Neural progenitor cell (in vitro differentiated cells): ENCODE results near the gene MTG1. TPM values are rescaled to one million over a fixed set of nuclear protein-coding genes. Genes with fewer than 3 reads are reported as not detected.

Experiments used
- DNase-seq: peaks from one replicate; pipeline ENCODE4 v3.0.0-alpha.2; 2016; ENCODE audit warnings: low spot score
- H2AFZ ChIP-seq: fragments of 200-600 bp; sonication (generic); replicated peaks from 2 replicates; pipeline ENCODE4 v1.6.1; 2016; ENCODE audit warnings: antibody characterized with exemption
- H3F3A ChIP-seq: fragments of 200-600 bp; sonication (generic); 2 replicates; pipeline ENCODE4 v1.6.1; 2016; ENCODE audit warnings: antibody characterized with exemption, low read depth
- H3K27ac ChIP-seq: fragments of 200-600 bp; sonication (generic); 2 replicates; pipeline ENCODE4 v1.5.1; 2016; ENCODE audit warnings: mild to moderate bottlenecking
- H3K27me3 ChIP-seq: fragments of 200-600 bp; sonication (generic); 2 replicates; pipeline ENCODE4 v1.6.1; 2016; ENCODE audit warnings: mild to moderate bottlenecking, moderate library complexity
- H3K36me3 ChIP-seq: fragments of 200-600 bp; sonication (generic); 2 replicates; pipeline ENCODE4 v1.5.1; 2016
- H3K4me1 ChIP-seq: fragments of 200-600 bp; sonication (generic); 2 replicates; pipeline ENCODE4 v1.6.1; 2016; ENCODE audit warnings: mixed run types
- H3K4me2 ChIP-seq: fragments of 200-600 bp; sonication (generic); 2 replicates; pipeline ENCODE4 v1.6.1; 2016
- H3K4me3 ChIP-seq: fragments of 200-600 bp; sonication (generic); 2 replicates; pipeline ENCODE4 v1.5.1; 2016
- H3K79me2 ChIP-seq: fragments of 200-600 bp; sonication (generic); 2 replicates; pipeline ENCODE4 v1.6.1; 2016; ENCODE audit warnings: low read depth
- H3K9ac ChIP-seq: fragments of 200-600 bp; sonication (generic); 2 replicates; pipeline ENCODE4 v1.6.1; 2016
- H3K9me3 ChIP-seq: fragments of 200-600 bp; sonication (generic); 2 replicates; pipeline ENCODE4 v1.5.1; 2016; ENCODE audit warnings: low read depth
- H4K20me1 ChIP-seq: fragments of 200-600 bp; sonication (generic); 2 replicates; pipeline ENCODE4 v1.6.1; 2016; ENCODE audit warnings: low read depth
- H3K27ac Mint-ChIP-seq: 3 replicates; pipeline ENCODE4 v1.8.0; 2021; ENCODE audit warnings: mixed read lengths
- H3K27me3 Mint-ChIP-seq: 2 replicates; pipeline ENCODE4 v1.8.0; 2022; ENCODE audit warnings: low read depth, mild to moderate bottlenecking, inconsistent platforms, moderate library complexity, mixed read lengths; ENCODE audit not compliant: insufficient read depth
- H3K36me3 Mint-ChIP-seq: 3 replicates; pipeline ENCODE4 v1.8.0; 2021; ENCODE audit warnings: mixed read lengths
- H3K4me1 Mint-ChIP-seq: 3 replicates; pipeline ENCODE4 v1.8.0; 2021; ENCODE audit warnings: mixed read lengths
- H3K4me3 Mint-ChIP-seq: 3 replicates; pipeline ENCODE4 v1.8.0; 2021; ENCODE audit warnings: mild to moderate bottlenecking, moderate library complexity, mixed read lengths
- H3K9me3 Mint-ChIP-seq: 3 replicates; pipeline ENCODE4 v1.8.0; 2020; ENCODE audit warnings: mixed read lengths
- EZH2 ChIP-seq: fragments of 200-600 bp; sonication (generic); IDR thresholded peaks from 2 replicates; pipeline ENCODE4 v1.6.1; 2017; ENCODE audit warnings: antibody characterized with exemption, mild to moderate bottlenecking, moderate library complexity
- EZH2phosphoT487 ChIP-seq: fragments of 200-600 bp; sonication (generic); IDR thresholded peaks from 2 replicates; pipeline ENCODE4 v1.6.1; 2017; ENCODE audit warnings: antibody characterized with exemption
- total RNA-seq: library from RNA; depleted of rRNA; stranded (reverse); fragments of >200 nt; gene quantifications from 2 replicates; pipeline ENCODE4 v1.2.3, GENCODE V29; 2015; ENCODE audit warnings: low replicate concordance
- TF ChIP-seq, protein P1 (sequence below): fragments of 200-600 bp; sonication (generic); IDR thresholded peaks from 2 replicates; pipeline ENCODE4 v1.5.1; 2017; ENCODE audit warnings: antibody characterized with exemption, mild to moderate bottlenecking

MTG1 gene
- total RNA-seq, 1 donor from 2014 or later: 28.0 TPM

DNA sequence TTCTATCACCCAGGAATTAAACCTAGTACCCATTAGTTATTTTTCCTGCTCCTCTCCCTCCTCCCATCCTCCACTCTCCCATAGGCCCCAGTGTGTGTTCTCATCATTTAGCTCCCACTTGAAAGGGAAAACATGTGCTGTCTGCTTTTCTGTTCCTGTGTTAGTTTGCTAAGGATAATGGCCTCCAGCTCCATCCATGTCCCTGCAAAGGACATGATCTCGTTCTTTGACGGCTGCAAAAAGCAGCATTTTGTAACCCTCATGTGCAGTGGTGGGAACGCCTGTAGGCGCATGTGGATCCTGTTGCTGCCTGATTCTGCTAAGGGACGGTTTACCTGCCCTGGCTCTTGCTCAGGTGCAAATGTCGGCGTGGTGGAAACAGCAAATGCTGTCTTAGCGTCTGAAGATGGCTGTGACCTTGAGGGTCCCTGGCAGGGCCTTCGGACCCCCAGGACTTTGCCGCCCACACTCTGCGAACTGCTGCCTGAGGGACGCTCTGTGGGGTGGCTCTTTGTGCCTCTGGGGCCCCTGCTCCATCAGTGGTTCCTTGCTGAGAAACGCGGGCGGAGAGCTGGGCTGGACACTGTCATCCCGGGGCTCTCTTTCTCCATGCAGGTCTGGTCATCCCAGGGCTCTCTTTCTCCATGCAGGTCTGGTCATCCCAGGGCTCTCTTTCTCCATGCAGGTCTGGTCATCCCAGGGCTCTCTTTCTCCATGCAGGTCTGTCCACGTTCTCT lies 5.6 kb upstream of the MTG1 start:
- Histone ChIP-seq H3K4me1 (peaks cover 2% of the 10 kb centered on the region), H2AFZ (no peak overlapping the region), H3F3A (peaks cover 4% of the 10 kb centered on the region), H3K79me2 (no peaks in the 10 kb centered on the region), H3K27ac (no peak overlapping the region), H3K9ac (no peak overlapping the region), H4K20me1 (no peaks in the 10 kb centered on the region), H3K9me3 (no peaks in the 10 kb centered on the region), H3K4me3 (no peak overlapping the region), H3K36me3 (no peaks in the 10 kb centered on the region), H3K4me2 (no peak overlapping the region), H3K27me3 (no peaks in the 10 kb centered on the region)
- H3K9me3 Mint-ChIP-seq: no peaks in the 10 kb centered on the region
- DNase-seq: no peak
- H3K4me1 Mint-ChIP-seq: peaks cover 8% of the 10 kb centered on the region
- peaks cover 5% of the 10 kb centered on the region for H3K27me3 Mint-ChIP-seq
- no peak overlapping the region for H3K27ac Mint-ChIP-seq
- H3K4me3 Mint-ChIP-seq: no peak overlapping the region
- peaks cover 2% of the 10 kb centered on the region for H3K36me3 Mint-ChIP-seq
- TF ChIP-seq, protein P1, sequence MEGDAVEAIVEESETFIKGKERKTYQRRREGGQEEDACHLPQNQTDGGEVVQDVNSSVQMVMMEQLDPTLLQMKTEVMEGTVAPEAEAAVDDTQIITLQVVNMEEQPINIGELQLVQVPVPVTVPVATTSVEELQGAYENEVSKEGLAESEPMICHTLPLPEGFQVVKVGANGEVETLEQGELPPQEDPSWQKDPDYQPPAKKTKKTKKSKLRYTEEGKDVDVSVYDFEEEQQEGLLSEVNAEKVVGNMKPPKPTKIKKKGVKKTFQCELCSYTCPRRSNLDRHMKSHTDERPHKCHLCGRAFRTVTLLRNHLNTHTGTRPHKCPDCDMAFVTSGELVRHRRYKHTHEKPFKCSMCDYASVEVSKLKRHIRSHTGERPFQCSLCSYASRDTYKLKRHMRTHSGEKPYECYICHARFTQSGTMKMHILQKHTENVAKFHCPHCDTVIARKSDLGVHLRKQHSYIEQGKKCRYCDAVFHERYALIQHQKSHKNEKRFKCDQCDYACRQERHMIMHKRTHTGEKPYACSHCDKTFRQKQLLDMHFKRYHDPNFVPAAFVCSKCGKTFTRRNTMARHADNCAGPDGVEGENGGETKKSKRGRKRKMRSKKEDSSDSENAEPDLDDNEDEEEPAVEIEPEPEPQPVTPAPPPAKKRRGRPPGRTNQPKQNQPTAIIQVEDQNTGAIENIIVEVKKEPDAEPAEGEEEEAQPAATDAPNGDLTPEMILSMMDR: no peak
- no peak for TF ChIP-seq EZH2
- TF ChIP-seq EZH2phosphoT487: no peak

- no peaks in the 10 kb centered on the region for H3K79me2 ChIP-seq
- Mint-ChIP-seq H3K4me3 (no peak overlapping the region), H3K36me3 (peaks cover 2% of the 10 kb centered on the region), H3K27me3 (peaks cover 7% of the 10 kb centered on the region), H3K9me3 (no peaks in the 10 kb centered on the region), H3K27ac (no peak overlapping the region), H3K4me1 (peaks cover 11% of the 10 kb centered on the region)
- H2AFZ ChIP-seq: no peak overlapping the region
- H3K9ac ChIP-seq: no peak overlapping the region
- H3K36me3 ChIP-seq: no peaks in the 10 kb centered on the region
- H3K9me3 ChIP-seq: no peaks in the 10 kb centered on the region
- peaks cover 4% of the 10 kb centered on the region for H3K4me1 ChIP-seq
- TF ChIP-seq EZH2 (no peak), EZH2phosphoT487 (no peak)
- TF ChIP-seq, protein P1: no peak
- no peak for DNase-seq
- no peaks in the 10 kb centered on the region for H4K20me1 ChIP-seq
- H3K27me3 ChIP-seq: no peaks in the 10 kb centered on the region
- H3K4me2 ChIP-seq: no peak overlapping the region
- H3K27ac ChIP-seq: no peak overlapping the region
- peaks cover 4% of the 10 kb centered on the region for H3F3A ChIP-seq
- no peak overlapping the region for H3K4me3 ChIP-seq
These were observed 4.8 kb upstream of the MTG1 start for GRCh38 chr10:133388973-133389818.

- Histone ChIP-seq H4K20me1 (peaks cover 6% of the 10 kb centered on the region), H3F3A (peaks cover 9% of the 10 kb centered on the region), H3K9ac (no peak overlapping the region), H3K27me3 (no peaks in the 10 kb centered on the region), H3K36me3 (no peaks in the 10 kb centered on the region), H2AFZ (no peak overlapping the region), H3K9me3 (no peaks in the 10 kb centered on the region), H3K4me1 (peaks cover 11% of the 10 kb centered on the region), H3K27ac (no peak overlapping the region), H3K4me3 (no peak overlapping the region), H3K79me2 (peaks cover 14% of the 10 kb centered on the region), H3K4me2 (no peak overlapping the region)
- no peak overlapping the region for H3K27ac Mint-ChIP-seq
- H3K27me3 Mint-ChIP-seq: peaks cover 7% of the 10 kb centered on the region
- DNase-seq: no peak
- no peaks in the 10 kb centered on the region for H3K9me3 Mint-ChIP-seq
- H3K4me3 Mint-ChIP-seq: peak overlapping the region; percentile 10
- TF ChIP-seq EZH2 (no peak), EZH2phosphoT487 (no peak)
- TF ChIP-seq, protein P1: no peak
- H3K36me3 Mint-ChIP-seq: peaks cover 2% of the 10 kb centered on the region
- H3K4me1 Mint-ChIP-seq: peaks cover 19% of the 10 kb centered on the region
These were observed 3.2 kb upstream of the MTG1 start for GRCh38 chr10:133390597-133391248.
